ELR (cell line): ENCODE measurements around the gene MGRN1.
A peak's percentile ranks its signal among the peaks of the same experiment; 100 is the strongest.

Source experiments
- DNase-seq: peaks from one replicate; pipeline ENCODE4 v3.0.0-alpha.2; 2015; ENCODE audit warnings: low read depth

The MGRN1 gene

GRCh38 chr16:4624827-4625559 lies 367 bp downstream of the MGRN1 start:
- peak; percentile 71 for DNase-seq

GRCh38 chr16:4625560-4626159 lies 1.0 kb downstream of the MGRN1 start:
- DNase-seq: no peak

- DNase-seq: no peak
Observed at GRCh38 chr16:4626396-4626795, 1.8 kb downstream of the MGRN1 start.

GRCh38 chr16:4628283-4628682 lies 3.7 kb downstream of the MGRN1 start:
- no peak for DNase-seq

GRCh38 chr16:4631444-4631843 lies 6.8 kb downstream of the MGRN1 start:
- DNase-seq: no peak

- no peak for DNase-seq
Observed at GRCh38 chr16:4633910-4634635, 9.4 kb downstream of the MGRN1 start.

- no peak for DNase-seq
Observed at GRCh38 chr16:4634768-4635167, 10.1 kb downstream of the MGRN1 start.

- no peak for DNase-seq
Observed at GRCh38 chr16:4636196-4636595, 11.6 kb downstream of the MGRN1 start.

GRCh38 chr16:4637501-4638166 lies 13.0 kb downstream of the MGRN1 start:
- DNase-seq: no peak

- DNase-seq: peak; percentile 45
Observed at GRCh38 chr16:4639899-4640509, 15.4 kb downstream of the MGRN1 start.

- no peak for DNase-seq
Observed at GRCh38 chr16:4640572-4641305, 16.1 kb downstream of the MGRN1 start.

GRCh38 chr16:4641306-4641687 lies 16.7 kb downstream of the MGRN1 start:
- no peak for DNase-seq

- no peak for DNase-seq
Observed at GRCh38 chr16:4641895-4642294, 17.3 kb downstream of the MGRN1 start.

GRCh38 chr16:4646773-4647643 lies 22.4 kb downstream of the MGRN1 start:
- DNase-seq: no peak

- DNase-seq: no peak
Observed at GRCh38 chr16:4647644-4647980, 23.0 kb downstream of the MGRN1 start.

- no peak for DNase-seq
Observed at GRCh38 chr16:4648917-4649316, 24.3 kb downstream of the MGRN1 start.

GRCh38 chr16:4649744-4650442 lies 25.3 kb downstream of the MGRN1 start:
- no peak for DNase-seq

GRCh38 chr16:4650443-4651074 lies 25.9 kb downstream of the MGRN1 start:
- DNase-seq: peak; percentile 65

GRCh38 chr16:4651827-4652226 lies 27.2 kb downstream of the MGRN1 start:
- DNase-seq: no peak

GRCh38 chr16:4652561-4652960 lies 27.9 kb downstream of the MGRN1 start:
- DNase-seq: no peak
